GM13977 (cell line): ENCODE measurements around the gene RS1.

Experiments used
- DNase-seq: peaks from one replicate; pipeline ENCODE4 v3.0.0; 2012; ENCODE audit warnings: low spot score
- in situ Hi-C: fragments of 300-500 bp; cut with MboI; formaldehyde crosslinking; loops from one replicate; pipeline ENCODE4 v1.12.0; 2022; ENCODE audit warnings: low sequenced_read_pairs, low pct_unique_long_range_greater_than_20kb, mixed read lengths, inconsistent platforms; ENCODE audit not compliant: unreplicated experiment
- TF ChIP-seq, protein P1 (sequence below): IDR thresholded peaks from 2 replicates; pipeline ENCODE4 v1.5.1; 2012; ENCODE audit warnings: mild to moderate bottlenecking, control low read depth; ENCODE audit not compliant: insufficient read depth; ENCODE audit errors: extremely low read depth, missing control alignments

Gene RS1

DNA sequence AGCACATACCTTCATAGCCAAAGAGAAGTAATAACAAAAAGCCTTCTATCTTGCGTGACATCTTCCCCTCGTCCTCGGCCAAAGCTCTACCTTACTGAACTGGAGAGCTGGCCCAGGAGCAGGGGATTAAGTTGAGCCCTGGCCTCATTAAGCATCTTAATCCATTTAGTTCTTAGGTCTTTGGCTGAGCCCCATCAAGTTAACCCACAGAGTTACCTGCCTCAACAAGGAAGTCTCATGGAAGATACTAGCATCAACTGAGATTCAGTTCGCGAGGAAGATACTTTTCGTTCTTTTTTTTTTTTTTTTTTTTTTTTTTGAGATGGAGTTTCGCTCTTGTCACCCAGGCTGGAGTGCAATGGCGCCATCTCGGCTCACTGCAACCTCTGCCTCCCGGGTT, at the start of gene RS1:
Gene RS1, minus strand, starts transcription at position 101 of the 400 bp plus-strand sequence. Its CDS starts 40 bp downstream, at position 61.
- no peak for DNase-seq
- in situ Hi-C loops = no loop called here
- TF ChIP-seq, protein P1, sequence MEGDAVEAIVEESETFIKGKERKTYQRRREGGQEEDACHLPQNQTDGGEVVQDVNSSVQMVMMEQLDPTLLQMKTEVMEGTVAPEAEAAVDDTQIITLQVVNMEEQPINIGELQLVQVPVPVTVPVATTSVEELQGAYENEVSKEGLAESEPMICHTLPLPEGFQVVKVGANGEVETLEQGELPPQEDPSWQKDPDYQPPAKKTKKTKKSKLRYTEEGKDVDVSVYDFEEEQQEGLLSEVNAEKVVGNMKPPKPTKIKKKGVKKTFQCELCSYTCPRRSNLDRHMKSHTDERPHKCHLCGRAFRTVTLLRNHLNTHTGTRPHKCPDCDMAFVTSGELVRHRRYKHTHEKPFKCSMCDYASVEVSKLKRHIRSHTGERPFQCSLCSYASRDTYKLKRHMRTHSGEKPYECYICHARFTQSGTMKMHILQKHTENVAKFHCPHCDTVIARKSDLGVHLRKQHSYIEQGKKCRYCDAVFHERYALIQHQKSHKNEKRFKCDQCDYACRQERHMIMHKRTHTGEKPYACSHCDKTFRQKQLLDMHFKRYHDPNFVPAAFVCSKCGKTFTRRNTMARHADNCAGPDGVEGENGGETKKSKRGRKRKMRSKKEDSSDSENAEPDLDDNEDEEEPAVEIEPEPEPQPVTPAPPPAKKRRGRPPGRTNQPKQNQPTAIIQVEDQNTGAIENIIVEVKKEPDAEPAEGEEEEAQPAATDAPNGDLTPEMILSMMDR = no peak

DNA sequence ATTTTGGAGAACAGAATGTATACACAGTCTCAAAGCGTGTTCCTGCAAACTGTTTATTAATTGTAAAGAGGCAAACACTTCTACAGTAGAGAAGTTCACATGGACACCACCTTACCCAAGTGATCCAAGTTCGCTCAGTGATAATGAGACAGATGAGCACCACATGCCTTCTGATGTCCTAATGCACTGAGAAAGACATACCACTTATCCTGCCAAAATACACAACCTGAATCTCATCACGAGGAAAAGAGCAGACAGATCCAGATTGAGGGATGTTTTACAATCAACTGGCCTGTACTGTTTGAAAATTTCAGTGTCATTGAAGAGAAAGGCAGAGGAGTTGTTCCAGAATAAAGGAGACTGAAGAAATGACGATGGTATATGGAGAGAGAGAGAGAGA, 47.9 kb upstream of the RS1 start:
- TF ChIP-seq, protein P1 = no peak
- in situ Hi-C loops = no loop called here
- no peak for DNase-seq

DNA sequence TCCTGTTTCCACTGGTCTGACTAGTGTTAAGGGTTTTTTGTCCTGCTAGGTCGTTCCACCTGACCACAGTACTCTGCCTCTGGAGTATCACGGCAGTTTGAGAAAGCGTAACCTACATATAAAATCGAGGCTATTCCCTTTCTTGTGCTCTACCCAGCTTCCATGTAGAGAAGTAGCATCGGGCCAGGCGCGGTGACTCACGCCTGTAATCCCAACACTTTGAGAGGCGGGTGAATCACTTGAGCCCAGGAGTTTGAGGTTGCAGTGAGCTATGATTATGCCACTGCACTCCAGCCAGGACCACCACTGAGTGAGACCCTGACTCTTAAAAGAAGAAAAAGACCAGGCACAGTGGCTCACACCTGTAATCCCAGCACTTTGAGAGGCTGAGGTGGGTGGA, 43.0 kb upstream of the RS1 start:
- DNase-seq = no peak
- in situ Hi-C loops = no loop called here

DNA sequence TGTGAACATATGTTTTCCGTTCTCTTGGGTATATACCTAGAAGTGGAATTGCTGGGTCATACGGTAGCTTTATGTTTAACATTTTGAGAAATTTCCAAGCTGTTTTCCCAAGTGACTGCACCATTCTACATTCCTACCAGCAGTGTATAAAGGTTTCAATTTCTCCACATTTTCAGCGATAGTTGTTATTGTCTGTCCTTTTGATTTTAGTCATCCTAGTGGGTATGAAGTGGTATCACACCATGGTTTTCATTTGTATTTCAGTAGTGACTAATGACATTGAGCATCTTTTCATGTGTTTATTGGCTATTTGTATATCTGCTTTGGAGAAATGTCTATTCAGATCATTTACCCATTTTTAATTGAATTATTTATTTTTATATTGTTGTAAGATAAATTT, 37.9 kb upstream of the RS1 start:
- TF ChIP-seq, protein P1 = no peak
- no peak for DNase-seq
- in situ Hi-C loops = no loop called here

More for the DNA sequence above, 43.0 kb upstream of the RS1 start:
- TF ChIP-seq, protein P1 = no peak

DNA sequence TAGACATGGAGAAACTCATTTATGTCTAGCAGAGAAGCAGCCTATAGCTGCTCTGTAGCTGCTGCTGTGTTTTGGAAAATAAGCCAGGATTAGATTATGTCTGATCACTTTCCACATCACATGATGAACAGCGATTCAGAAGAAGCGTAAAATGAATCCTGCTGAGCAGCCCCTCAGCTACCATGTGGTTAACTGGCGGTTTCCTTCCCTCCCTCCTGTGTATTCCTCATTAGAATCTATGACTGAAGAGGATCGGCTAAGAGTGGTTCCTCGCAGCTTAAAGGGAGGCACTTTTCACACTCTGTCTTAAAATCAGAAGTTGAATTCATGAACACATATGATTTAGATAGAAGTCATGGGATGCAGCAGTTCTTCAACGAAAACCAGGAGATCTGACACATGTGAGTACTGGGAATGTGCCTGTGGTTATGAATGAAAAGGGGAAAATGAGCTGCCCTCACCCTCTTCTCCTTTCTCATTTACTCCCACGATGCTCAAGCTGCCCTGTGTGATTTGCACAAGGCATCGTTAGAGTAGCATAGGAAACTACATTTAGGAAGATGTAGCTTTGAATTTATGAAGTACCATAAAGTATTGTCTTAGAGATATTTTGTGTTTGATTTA, 35.6 kb upstream of the RS1 start, which contains the start of gene PPEF1:
Gene PPEF1, plus strand, starts transcription at position 220 of the 624 bp plus-strand sequence. Its CDS starts 136 bp downstream, at position 356.
- peak; percentile 24 for DNase-seq
- in situ Hi-C loops = no loop called here

DNA sequence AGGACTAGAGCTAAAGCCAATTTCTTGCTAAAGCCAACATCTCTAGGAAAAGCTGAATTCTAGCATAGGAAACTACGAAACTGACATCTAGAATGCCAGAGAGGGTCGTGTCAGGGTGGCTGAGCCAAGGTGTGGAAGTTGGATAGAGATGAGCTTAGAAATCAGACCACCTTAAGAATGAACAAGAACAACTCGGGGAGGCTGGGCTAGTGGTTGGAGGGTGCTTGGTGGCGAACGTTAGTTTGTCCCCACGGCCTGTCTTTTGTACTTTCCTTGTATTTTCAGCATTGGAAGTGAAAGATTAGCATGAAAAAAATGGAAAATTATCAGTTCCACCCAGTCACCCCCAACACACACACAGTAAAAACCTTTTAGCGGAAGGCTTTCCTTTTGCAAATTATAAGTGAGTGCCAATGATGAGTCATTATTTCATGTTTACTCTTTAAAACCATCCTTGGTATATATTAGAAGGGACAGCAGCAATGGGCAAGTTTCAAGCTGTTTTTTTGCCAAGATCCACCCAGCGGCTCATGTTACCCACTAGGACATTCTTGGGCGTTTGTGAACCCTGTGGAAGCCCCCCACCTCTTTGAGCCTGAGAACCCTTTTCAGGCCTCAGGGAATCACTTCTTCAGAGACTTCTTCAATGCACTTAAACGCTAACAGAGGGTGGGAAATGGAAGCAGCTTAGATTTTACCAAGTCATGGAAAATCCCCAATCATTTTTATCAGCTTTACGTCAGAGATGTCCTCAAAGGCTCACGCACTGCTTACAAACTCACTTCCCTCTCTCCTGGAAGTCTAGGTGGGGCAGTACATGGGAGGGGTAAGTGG, 30.7 kb upstream of the RS1 start:
- in situ Hi-C loops = no loop called here
- TF ChIP-seq, protein P1 = no peak
- DNase-seq = no peak

More for the DNA sequence above, 35.6 kb upstream of the RS1 start, which contains the start of gene PPEF1:
- TF ChIP-seq, protein P1 = no peak
